ENCODE data around the gene RNF187.

Gene RNF187

GRCh38 chr1:228478326-228478725, 8.9 kb upstream of the RNF187 start:
- TF ChIP-seq CTCF (IDR thresholded peaks at IDR 0.05; ENCODE audit: extremely low read depth, missing control alignments): no peak
- no peak for DNase-seq (ENCODE audit: low spot score)

- TF ChIP-seq CTCF (IDR thresholded peaks at IDR 0.05; ENCODE audit: extremely low read depth, missing control alignments): no peak
- DNase-seq (ENCODE audit: low spot score): peak; percentile 50
Observed at GRCh38 chr1:228478912-228479711, 8.1 kb upstream of the RNF187 start.

- TF ChIP-seq CTCF (IDR thresholded peaks at IDR 0.05; ENCODE audit: extremely low read depth, missing control alignments): no peak
Observed at GRCh38 chr1:228483789-228484188, 3.4 kb upstream of the RNF187 start.

GRCh38 chr1:228486596-228487335, 416 bp upstream of the RNF187 start:
- no peak for TF ChIP-seq CTCF (IDR thresholded peaks at IDR 0.05; ENCODE audit: extremely low read depth, missing control alignments)
- peak; percentile 82 for DNase-seq (ENCODE audit: low spot score)

More at GRCh38 chr1:228483789-228484188, 3.4 kb upstream of the RNF187 start:
- DNase-seq (ENCODE audit: low spot score): no peak

DNA sequence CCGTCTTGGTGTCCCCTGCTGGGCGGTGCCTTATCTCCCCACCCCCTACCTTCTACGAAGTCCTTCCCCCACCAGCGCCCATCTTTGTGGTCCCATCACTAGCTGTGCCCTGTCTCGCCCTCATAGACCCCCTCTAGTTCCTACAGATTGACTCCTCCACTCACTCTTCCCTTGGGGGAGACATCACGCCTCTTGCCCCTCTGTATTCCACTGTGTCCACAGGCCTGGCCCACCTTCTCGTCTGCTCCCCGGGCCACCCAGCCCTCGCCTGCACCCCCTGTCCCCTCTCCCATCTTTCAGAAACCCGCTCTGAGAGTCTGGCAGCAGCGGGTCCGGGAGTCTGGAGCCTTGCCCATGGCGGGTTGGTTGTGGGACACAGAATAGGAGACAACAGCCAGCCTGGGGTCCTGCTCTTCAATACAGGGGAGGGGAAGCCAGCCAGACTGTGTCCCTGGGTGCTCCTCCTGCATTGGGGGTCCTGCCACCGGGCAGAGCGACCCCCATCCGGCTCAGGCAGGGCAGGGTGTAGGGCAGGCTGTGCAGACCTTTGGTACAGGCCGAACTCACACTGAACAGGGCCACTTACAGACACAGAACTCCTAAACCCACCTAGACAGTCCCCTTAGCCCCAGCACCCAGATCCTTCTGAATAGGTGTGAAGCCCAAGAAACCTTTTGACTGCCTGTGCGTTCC, 1.1 kb downstream of the RNF187 start:
- no peak for DNase-seq (ENCODE audit: low spot score)
- TF ChIP-seq CTCF (IDR thresholded peaks at IDR 0.05; ENCODE audit: extremely low read depth, missing control alignments): no peak

DNA sequence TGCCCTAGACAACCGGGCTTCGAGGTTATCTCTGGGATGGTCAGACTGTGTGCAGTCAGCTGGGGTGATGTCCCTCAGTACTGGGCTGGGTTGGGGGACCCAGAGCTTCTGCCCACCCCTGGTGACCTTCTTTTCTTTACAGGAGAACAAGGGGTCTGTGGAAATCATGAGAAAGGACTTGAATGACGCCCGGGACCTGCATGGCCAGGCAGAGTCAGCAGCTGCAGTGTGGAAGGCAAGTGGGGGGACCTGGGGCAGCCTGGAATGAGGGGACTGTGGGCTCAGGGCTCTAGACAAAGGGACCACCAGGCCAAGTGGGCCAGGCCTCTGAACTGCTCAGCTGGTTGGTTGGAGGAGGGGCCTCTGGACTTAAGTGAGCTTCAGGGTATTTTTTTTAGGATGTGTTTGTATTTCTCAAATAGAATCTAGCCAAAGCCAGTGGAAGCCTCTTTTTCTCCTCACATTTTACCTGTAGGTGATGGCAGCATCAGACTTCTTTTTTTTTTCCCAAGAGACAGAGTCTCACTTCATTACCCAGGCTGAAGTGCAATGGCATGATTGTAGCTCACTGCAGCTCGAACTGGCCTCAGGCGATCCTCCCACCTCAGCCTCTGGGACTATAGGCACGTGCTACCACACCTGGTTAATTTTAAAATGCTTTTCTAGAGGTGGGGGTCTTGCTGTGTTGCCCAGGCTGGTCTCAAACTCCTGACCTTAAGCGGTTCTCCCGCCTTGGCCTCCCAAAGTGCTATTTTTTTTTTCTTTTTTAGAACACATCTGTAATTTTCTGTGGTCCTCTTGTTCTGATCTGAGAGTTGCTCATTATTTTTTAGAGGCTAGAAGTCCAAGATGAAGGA, 1.9 kb downstream of the RNF187 start:
- DNase-seq (ENCODE audit: low spot score): no peak
- TF ChIP-seq CTCF (IDR thresholded peaks at IDR 0.05; ENCODE audit: extremely low read depth, missing control alignments): no peak

All from GM20000 (cell line).